GM12892 (cell line): Measurements from ENCODE around the gene ANGEL2.

Source experiments
- DNase-seq: peaks from one replicate; pipeline ENCODE4 v3.0.0; 2011; ENCODE audit not compliant: insufficient read length
- FAIRE-seq: peaks from 2 replicates; lab custom pipeline; 2011; peaks lifted over from hg19 to GRCh38; lab: Jason Lieb, UNC
- POLR2A ChIP-seq: IDR thresholded peaks from 2 replicates; pipeline ENCODE4 v1.6.1; 2011; ENCODE audit warnings: low read depth, low read length, control low read depth
- POLR2AphosphoS5 ChIP-seq: IDR thresholded peaks from 2 replicates; pipeline ENCODE4 v1.6.1; 2011; ENCODE audit warnings: low read depth, low read length, control low read depth
- TAF1 ChIP-seq: IDR thresholded peaks from 2 replicates; pipeline ENCODE4 v1.6.1; 2011; ENCODE audit warnings: low read depth, mild to moderate bottlenecking, control low read depth, low read length, borderline replicate concordance

The ANGEL2 gene

GRCh38 chr1:212945463-212946160 lies 70.1 kb downstream of the ANGEL2 start:
- no peak for FAIRE-seq
- DNase-seq: no peak
- TF ChIP-seq TAF1 (no peak), POLR2A (no peak), POLR2AphosphoS5 (no peak)

- no peak for FAIRE-seq
- TF ChIP-seq TAF1: no peak
- no peak for TF ChIP-seq POLR2A
- no peak for TF ChIP-seq POLR2AphosphoS5
- no peak for DNase-seq
Measured at GRCh38 chr1:212945056-212945455, 70.6 kb downstream of the ANGEL2 start.

GRCh38 chr1:212944229-212944901 lies 71.3 kb downstream of the ANGEL2 start:
- peak; percentile 89 for FAIRE-seq
- TF ChIP-seq POLR2A (no peak), POLR2AphosphoS5 (no peak), TAF1 (no peak)
- no peak for DNase-seq

DNA sequence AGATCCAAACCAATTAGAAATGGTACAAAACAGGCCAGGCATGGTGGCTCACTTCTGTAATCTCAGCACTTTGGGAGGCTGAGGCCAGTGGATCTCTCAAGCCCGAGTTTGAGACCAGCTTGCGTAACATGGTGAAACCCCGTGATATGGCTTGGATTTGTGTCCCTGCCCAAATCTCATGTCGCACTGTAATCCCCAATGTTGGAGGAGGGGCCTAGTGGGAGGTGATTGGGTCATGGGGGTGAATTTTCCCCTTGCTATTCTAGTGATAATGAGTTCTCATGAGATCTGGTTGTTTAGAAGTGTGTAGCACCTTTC lies 72.3 kb downstream of the ANGEL2 start:
- FAIRE-seq (no peak), DNase-seq (no peak)
- no peak for TF ChIP-seq TAF1
- no peak for TF ChIP-seq POLR2A
- TF ChIP-seq POLR2AphosphoS5: no peak

GRCh38 chr1:212942679-212943392 lies 72.8 kb downstream of the ANGEL2 start:
- TF ChIP-seq POLR2A (no peak), TAF1 (no peak), POLR2AphosphoS5 (no peak)
- DNase-seq: no peak
- peak; percentile 79 for FAIRE-seq
